Astrocyte (in vitro differentiated cells and primary cell): Measurements from ENCODE around the gene CACNA1C.

Source experiments
- CTCF ChIP-seq: IDR thresholded peaks from 2 replicates; pipeline ENCODE4 v1.5.1; 2011; ENCODE audit warnings: low read depth, mild to moderate bottlenecking, inconsistent platforms, low read length, moderate library complexity; ENCODE audit not compliant: insufficient read depth
- EZH2 ChIP-seq: IDR thresholded peaks from 2 replicates; pipeline ENCODE4 v1.6.1; 2012; ENCODE audit warnings: mild to moderate bottlenecking, low read length, inconsistent platforms; ENCODE audit not compliant: insufficient read depth

- TF ChIP-seq CTCF (no peak), EZH2 (no peak)
Measured at GRCh38 chr12:2574355-2574935, 521.7 kb downstream of the CACNA1C start.
